ENCODE data around the gene LDB2.

DNA sequence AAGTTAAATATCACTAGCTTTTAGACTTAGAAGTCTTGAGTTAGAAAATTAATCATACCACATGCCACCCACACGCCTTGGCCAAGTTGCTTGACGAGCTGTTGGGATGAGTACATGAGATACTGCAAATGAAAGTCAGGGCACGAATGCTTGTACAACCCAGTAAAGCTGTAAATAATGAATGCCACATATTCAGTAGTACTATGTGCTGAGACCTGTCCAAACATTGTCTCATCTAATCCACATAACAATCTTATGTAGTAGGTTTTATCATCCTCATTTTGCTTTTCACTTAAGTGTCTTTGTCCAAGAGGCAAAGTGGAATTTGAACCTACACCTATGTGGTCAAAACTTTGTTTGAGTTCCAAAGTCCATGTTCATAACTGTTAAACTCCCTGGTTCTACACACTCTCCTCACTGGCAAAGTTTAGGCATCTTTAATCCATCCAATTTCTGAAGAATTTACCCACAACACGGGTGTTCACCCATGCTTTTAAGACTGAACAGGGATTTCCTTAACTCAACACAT lies 74.1 kb downstream of the LDB2 start:
- TF ChIP-seq POLR2A (IDR thresholded peaks at IDR 0.05; ENCODE audit: low read depth, low read length) (no peak), POLR2AphosphoS5 (IDR thresholded peaks at IDR 0.05; ENCODE audit: low read depth, low read length) (no peak)
